Chondrocyte (in vitro differentiated cells): ENCODE data around the gene SETBP1. TPM values are rescaled to one million over a fixed set of nuclear protein-coding genes. Genes with fewer than 3 reads are reported as not detected.

Experiments
- DNase-seq: peaks from one replicate; pipeline ENCODE4 v3.0.0; 2021; ENCODE audit warnings: mixed read lengths, low spot score
- H3K27ac Mint-ChIP-seq: one replicate; pipeline ENCODE4 v1.8.0; 2021; ENCODE audit warnings: mild to moderate bottlenecking, moderate library complexity, mixed read lengths; ENCODE audit not compliant: unreplicated experiment
- H3K27me3 Mint-ChIP-seq: 2 replicates; pipeline ENCODE4 v1.8.0; 2021; ENCODE audit warnings: low read depth, mixed read lengths
- H3K36me3 Mint-ChIP-seq: 2 replicates; pipeline ENCODE4 v1.8.0; 2021; ENCODE audit warnings: low read depth, mixed read lengths
- H3K4me1 Mint-ChIP-seq: 2 replicates; pipeline ENCODE4 v1.8.0; 2021; ENCODE audit warnings: low read depth, mild to moderate bottlenecking, mixed read lengths
- H3K4me3 Mint-ChIP-seq: one replicate; pipeline ENCODE4 v1.8.0; 2021; ENCODE audit warnings: mild to moderate bottlenecking, moderate library complexity, mixed read lengths; ENCODE audit not compliant: unreplicated experiment
- H3K9me3 Mint-ChIP-seq: 2 replicates; pipeline ENCODE4 v1.8.0; 2021; ENCODE audit warnings: low read depth, mixed read lengths
- CTCF ChIP-seq: fragments of 200-600 bp; sonication (generic); IDR thresholded peaks from 2 replicates; pipeline ENCODE4 v1.5.0; 2021; ENCODE audit warnings: antibody characterized with exemption, mild to moderate bottlenecking, moderate library complexity
- total RNA-seq: library from RNA; stranded (reverse); gene quantifications from 3 replicates; pipeline ENCODE4 v1.2.1, GENCODE V29; 2021

SETBP1 gene
- total RNA-seq, 1 donor from 2014 or later: 29.3 TPM

- Mint-ChIP-seq H3K27ac (no peak overlapping the region), H3K4me1 (no peaks in the 10 kb centered on the region), H3K9me3 (peaks cover 12% of the 10 kb centered on the region), H3K27me3 (no peaks in the 10 kb centered on the region), H3K4me3 (no peak overlapping the region), H3K36me3 (no peaks in the 10 kb centered on the region)
- DNase-seq: no peak
- TF ChIP-seq CTCF: no peak
These were observed 428.1 kb downstream of the SETBP1 start for GRCh38 chr18:45108754-45109153.

DNA sequence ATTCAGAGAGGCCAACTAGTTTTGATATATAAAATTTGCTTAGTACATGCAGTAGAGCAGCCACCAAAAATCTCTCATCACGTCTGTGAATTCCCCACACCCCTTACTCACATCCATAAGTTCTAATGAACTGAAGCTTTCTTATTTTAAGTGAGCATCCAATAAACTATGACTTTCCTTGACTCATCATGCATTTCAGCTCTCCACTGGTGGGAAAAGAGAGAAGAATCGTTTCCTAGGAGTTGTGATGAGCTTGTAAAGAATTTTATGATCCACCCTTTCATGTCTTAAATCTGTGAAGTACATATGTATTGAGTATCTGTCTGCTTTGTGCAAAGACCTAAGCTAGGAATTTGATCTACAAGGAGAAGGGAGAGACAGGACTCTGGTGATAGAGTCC lies 428.6 kb downstream of the SETBP1 start:
- Mint-ChIP-seq H3K36me3 (no peaks in the 10 kb centered on the region), H3K27ac (no peak overlapping the region), H3K4me1 (no peaks in the 10 kb centered on the region), H3K9me3 (peaks cover 12% of the 10 kb centered on the region), H3K4me3 (no peak overlapping the region), H3K27me3 (no peaks in the 10 kb centered on the region)
- no peak for TF ChIP-seq CTCF
- DNase-seq: no peak

DNA sequence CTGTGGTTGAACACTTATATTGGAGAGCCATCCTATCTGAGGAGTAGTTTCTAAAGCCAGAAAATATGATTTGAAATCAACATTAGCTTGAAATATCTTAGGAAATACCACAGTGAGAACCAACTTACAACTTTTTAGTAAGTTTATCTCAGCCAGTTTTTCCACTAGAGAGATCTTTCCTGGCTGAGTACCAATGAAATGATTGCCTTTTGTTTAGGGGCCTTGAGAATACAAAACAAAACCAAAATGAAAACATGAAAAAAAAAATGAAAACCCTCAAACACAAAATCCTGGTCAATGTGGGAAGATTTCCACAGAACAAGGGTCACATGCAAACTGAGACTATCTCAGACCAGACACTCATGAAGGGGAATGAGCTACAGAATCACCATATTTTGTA lies 429.0 kb downstream of the SETBP1 start:
- no peaks in the 10 kb centered on the region for H3K36me3 Mint-ChIP-seq
- H3K4me3 Mint-ChIP-seq: no peak overlapping the region
- peaks cover 12% of the 10 kb centered on the region for H3K9me3 Mint-ChIP-seq
- H3K27ac Mint-ChIP-seq: no peak overlapping the region
- no peak for DNase-seq
- no peaks in the 10 kb centered on the region for H3K27me3 Mint-ChIP-seq
- no peak for TF ChIP-seq CTCF
- no peaks in the 10 kb centered on the region for H3K4me1 Mint-ChIP-seq

DNA sequence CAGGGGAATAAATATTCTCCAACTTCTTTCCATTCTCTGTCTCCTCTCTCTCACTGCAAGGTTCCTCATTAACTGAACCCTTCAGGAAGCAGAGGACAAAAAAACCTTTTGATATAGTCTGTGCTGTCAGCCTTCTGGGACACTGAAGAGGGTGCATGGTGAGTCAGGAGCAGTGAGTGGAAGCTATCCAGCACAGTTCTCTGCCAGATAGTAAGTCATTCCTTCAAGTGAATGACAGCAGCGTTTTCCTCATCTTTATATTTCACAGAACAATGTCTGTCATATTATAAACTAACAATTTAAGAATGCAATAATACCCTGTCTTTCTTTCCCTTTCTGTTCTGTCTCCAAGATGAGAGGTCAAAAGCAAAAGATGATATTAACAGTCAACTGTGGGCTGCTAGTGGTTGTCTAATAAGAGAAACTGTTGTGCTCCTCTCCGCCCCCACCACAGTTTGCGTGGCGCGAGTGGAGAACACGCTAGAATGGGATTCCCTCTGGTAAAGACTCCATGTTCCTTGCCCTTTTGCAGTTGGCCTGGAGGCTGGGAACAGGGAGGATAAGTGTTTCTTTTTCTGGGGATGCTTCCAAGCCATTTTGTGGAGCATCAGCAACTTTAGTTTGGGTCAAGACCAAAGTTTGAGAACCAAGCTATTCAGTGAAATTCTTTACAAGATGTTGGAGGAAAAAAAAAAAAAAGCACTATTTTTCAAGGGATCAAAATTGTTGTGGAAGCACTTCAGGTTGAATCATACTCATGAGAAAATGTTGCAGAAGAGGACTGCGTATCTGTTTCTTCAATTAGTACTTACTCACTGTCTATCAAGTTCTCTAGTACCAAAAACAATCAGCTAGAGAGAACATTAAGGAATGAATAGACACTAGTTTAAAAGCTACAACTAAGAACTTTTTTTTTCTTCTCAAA lies 430.2 kb downstream of the SETBP1 start:
- no peaks in the 10 kb centered on the region for H3K4me1 Mint-ChIP-seq
- H3K27ac Mint-ChIP-seq: no peak overlapping the region
- H3K9me3 Mint-ChIP-seq: peaks cover 12% of the 10 kb centered on the region
- H3K27me3 Mint-ChIP-seq: no peaks in the 10 kb centered on the region
- TF ChIP-seq CTCF: no peak
- DNase-seq: no peak
- H3K36me3 Mint-ChIP-seq: no peaks in the 10 kb centered on the region
- H3K4me3 Mint-ChIP-seq: no peak overlapping the region

DNA sequence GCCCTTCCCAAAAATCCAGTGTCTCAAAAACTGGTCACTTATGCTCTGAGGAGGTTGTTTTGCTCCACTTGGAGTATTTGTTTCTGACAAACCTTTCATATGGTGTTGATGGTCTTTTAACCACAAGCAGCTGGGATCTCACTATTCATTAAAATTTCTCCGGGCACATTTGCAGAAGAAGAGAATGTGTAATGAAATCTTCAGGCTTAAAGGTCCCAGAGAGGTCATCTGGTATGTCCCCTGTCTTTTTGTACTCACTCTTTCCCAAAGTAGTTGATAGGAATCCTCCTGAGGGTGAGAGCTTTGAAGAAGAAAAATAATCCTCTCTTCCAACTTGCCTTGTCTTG lies 430.8 kb downstream of the SETBP1 start:
- no peak for TF ChIP-seq CTCF
- no peak overlapping the region for H3K4me3 Mint-ChIP-seq
- H3K27me3 Mint-ChIP-seq: no peaks in the 10 kb centered on the region
- no peaks in the 10 kb centered on the region for H3K4me1 Mint-ChIP-seq
- H3K27ac Mint-ChIP-seq: no peak overlapping the region
- no peaks in the 10 kb centered on the region for H3K36me3 Mint-ChIP-seq
- DNase-seq: no peak
- H3K9me3 Mint-ChIP-seq: peaks cover 12% of the 10 kb centered on the region
